Breast epithelium (tissue), 4 donors: ENCODE measurements around the gene UNK. TPM values are rescaled to one million over a fixed set of nuclear protein-coding genes. Genes with fewer than 3 reads are reported as not detected.

Experiments used
- DNase-seq, 2 donors: peaks; one replicate each; pipeline ENCODE4 v3.0.0-alpha.2; 2019; ENCODE audit warnings: low spot score in 2 of 2
- H3K27ac ChIP-seq, 2 donors: fragments of 200-600 bp; sonication (generic) in 1 of 2; one replicate each; pipeline ENCODE4 v1.5.1; 2016 to 2019; ENCODE audit warnings: mild to moderate bottlenecking in 1 of 2
- H3K27me3 ChIP-seq, 2 donors: fragments of 200-600 bp; sonication (generic) in 1 of 2; one replicate each; pipeline versions ENCODE4 v1.5.1 to v1.6.0; 2017 to 2019; ENCODE audit warnings: control low read depth in 1 of 2, mild to moderate bottlenecking in 1 of 2
- H3K36me3 ChIP-seq: fragments of 200-600 bp; one replicate; pipeline ENCODE4 v1.5.1; 2019
- H3K4me1 ChIP-seq, 2 donors: fragments of 200-600 bp; sonication (generic); one replicate each; pipeline ENCODE4 v1.5.1; 2016 to 2019; ENCODE audit warnings: control low read depth in 1 of 2
- H3K4me3 ChIP-seq, 3 donors: fragments of 200-600 bp; sonication (generic); 1 replicate in 2 of 3; 2 replicates in 1 of 3; pipeline ENCODE4 v1.5.1; 2016 to 2019; ENCODE audit warnings: mild to moderate bottlenecking in 3 of 3, moderate library complexity in 2 of 3
- H3K9me3 ChIP-seq, 2 donors: fragments of 200-600 bp; sonication (generic) in 1 of 2; one replicate each; pipeline ENCODE4 v1.5.1; 2016 to 2019; ENCODE audit warnings: control low read depth in 1 of 2
- POLR2A ChIP-seq: fragments of 450-650 bp; IDR thresholded peaks from one replicate; pipeline ENCODE4 v1.6.1; 2016; ENCODE audit warnings: antibody characterized with exemption, mild to moderate bottlenecking, moderate library complexity
- POLR2AphosphoS5 ChIP-seq, 3 donors: sonication (generic); formaldehyde crosslinking; IDR thresholded peaks; one replicate each; pipeline ENCODE4 v1.6.1; 2017; ENCODE audit warnings: antibody characterized with exemption in 3 of 3
- intact Hi-C: fragments of 100-400 bp; cut with DNase I; formaldehyde crosslinking; loops from one replicate; pipeline ENCODE4 v1.15.1; 2023; ENCODE audit warnings: low total_unique reads
- total RNA-seq, 3 donors: library from RNA; depleted of rRNA; stranded (reverse); fragments of >200 nt; gene quantifications; one replicate each; pipeline ENCODE4 v1.1.0, GENCODE V29; 2016
- TF ChIP-seq, protein P1 (sequence below), 3 donors: fragments of 450-650 bp; IDR thresholded peaks; one replicate each; pipeline ENCODE4 v1.5.1; 2016 to 2017; ENCODE audit warnings: antibody characterized with exemption in 3 of 3, mild to moderate bottlenecking in 3 of 3, moderate library complexity in 3 of 3

UNK gene
- total RNA-seq, 3 donors from 2014 or later, result 18.7 to 43.3 (median 28.5) TPM

DNA sequence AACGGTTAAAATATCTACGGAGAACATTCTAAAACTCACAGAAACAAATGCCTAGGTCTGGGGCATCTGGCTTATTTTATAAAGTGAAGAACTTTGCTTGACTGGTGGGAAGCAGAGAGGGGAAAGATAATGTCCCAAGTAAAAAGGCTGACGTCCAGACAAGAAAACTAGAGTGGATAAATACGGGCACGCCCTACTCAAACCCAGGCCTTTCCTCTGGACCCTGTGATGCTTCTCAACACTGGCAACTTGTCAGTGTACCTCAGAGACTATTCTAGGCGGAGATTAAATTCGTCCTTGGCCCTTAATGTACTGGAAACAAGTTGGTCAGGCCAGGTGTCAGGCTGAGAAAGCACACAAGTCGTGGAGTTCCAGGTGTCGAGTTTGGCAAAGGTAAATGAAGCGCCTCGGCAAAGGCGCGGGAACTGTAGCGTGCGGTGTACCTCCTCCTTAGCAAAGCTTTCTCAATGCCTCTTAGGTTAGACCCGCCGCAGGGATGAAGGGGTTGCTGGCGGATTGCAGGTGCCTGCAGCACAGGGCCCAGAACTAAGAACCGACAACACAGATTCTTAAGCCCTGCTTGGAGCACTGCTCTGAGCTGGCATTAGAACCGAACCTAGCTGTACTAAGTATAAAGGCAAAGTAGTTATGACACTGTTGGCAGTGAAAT, 668 bp upstream of the UNK start:
- TF ChIP-seq, protein P1, sequence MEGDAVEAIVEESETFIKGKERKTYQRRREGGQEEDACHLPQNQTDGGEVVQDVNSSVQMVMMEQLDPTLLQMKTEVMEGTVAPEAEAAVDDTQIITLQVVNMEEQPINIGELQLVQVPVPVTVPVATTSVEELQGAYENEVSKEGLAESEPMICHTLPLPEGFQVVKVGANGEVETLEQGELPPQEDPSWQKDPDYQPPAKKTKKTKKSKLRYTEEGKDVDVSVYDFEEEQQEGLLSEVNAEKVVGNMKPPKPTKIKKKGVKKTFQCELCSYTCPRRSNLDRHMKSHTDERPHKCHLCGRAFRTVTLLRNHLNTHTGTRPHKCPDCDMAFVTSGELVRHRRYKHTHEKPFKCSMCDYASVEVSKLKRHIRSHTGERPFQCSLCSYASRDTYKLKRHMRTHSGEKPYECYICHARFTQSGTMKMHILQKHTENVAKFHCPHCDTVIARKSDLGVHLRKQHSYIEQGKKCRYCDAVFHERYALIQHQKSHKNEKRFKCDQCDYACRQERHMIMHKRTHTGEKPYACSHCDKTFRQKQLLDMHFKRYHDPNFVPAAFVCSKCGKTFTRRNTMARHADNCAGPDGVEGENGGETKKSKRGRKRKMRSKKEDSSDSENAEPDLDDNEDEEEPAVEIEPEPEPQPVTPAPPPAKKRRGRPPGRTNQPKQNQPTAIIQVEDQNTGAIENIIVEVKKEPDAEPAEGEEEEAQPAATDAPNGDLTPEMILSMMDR (IDR thresholded peaks at IDR 0.05), result no peak
- no peak for TF ChIP-seq POLR2AphosphoS5 (IDR thresholded peaks at IDR 0.05)
- TF ChIP-seq POLR2A, result no peak
- Histone ChIP-seq H3K9me3 (no peaks in the 10 kb centered on the region), H3K4me1 (peaks cover 3 to 13% of the 10 kb centered on the region in 2 donors), H3K27ac (peak overlapping the region; percentile 99 to 100), H3K36me3 (no peaks in the 10 kb centered on the region), H3K27me3 (no peaks in the 10 kb centered on the region), H3K4me3 (peak overlapping the region; percentile 71 to 81 (median 77))
- intact Hi-C loops, result loop anchor here (10.0 kb wide), 1 partner anchor 61 kb away; the partner anchor contains the start of gene UNC13D
- peak in 1 of 2 donors; percentile 59 for DNase-seq

DNA sequence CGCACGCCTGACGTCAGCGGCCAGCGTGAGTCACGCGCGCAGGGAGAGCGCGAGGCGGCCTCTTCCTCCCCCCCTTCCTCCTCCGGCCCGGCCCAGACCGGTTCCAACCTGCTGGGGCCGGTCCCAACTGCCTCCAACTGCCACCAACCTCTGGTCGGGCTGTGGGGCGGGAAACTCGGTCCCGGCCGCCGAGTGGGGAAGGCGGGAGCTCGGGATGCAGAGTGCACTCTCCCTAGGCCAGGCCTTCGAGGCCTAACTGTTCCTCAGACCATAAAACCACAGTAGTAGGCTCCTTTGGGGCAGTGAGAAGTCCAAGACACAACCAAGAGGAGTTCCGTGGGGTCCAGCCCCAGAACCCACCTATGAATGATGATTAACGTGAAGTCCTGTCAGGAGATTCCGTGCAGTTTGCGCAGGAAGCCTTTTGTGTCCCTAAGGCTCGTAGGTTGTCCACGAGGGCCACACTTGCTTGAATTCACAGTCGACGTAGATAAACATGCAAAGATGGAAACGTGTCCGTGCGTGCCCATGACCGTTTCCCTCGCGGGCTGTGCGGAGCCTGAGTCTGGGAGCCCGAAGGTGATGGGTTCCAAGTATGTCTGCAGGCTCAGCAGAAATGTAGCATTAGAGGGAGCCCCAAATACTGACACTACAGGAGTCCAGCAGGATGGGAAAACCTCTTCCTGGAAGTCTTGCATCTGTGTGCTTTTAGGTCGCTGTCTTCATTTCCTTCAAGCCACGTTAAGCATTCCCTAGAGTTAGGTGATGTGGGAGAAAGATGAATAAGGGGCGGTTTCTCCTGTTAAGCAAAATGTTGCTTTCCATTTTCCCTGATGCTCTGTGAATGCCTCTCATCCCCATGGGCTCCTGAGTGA, 647 bp downstream of the UNK start:
- H3K27ac ChIP-seq, result peak overlapping the region; percentile 99 to 100
- no peaks in the 10 kb centered on the region for H3K36me3 ChIP-seq
- peaks cover 3 to 10% of the 10 kb centered on the region in 2 donors for H3K4me1 ChIP-seq
- H3K4me3 ChIP-seq, result peak overlapping the region; percentile 71 to 81 (median 77)
- intact Hi-C loops, result loop anchor here (10.0 kb wide), 1 partner anchor 60 kb away; the partner anchor contains the start of gene UNC13D
- no peaks in the 10 kb centered on the region for H3K9me3 ChIP-seq
- TF ChIP-seq POLR2A, result no peak
- TF ChIP-seq, protein P1 (IDR thresholded peaks at IDR 0.05), result peak in 1 of 3 donors; percentile 1
- peak; percentile 96 to 98 (median 96) for TF ChIP-seq POLR2AphosphoS5 (IDR thresholded peaks at IDR 0.05)
- no peaks in the 10 kb centered on the region for H3K27me3 ChIP-seq
- peak; percentile 91 to 92 for DNase-seq

- Histone ChIP-seq H3K4me1 (peaks cover 0 to 3% of the 10 kb centered on the region in 2 donors), H3K36me3 (no peaks in the 10 kb centered on the region), H3K9me3 (no peaks in the 10 kb centered on the region), H3K27ac (no peak overlapping the region), H3K27me3 (no peaks in the 10 kb centered on the region), H3K4me3 (no peak overlapping the region)
- intact Hi-C loops, result no loop called here
- DNase-seq, result no peak
- TF ChIP-seq POLR2A (no peak), POLR2AphosphoS5 (IDR thresholded peaks at IDR 0.05) (no peak)
- TF ChIP-seq, protein P1 (IDR thresholded peaks at IDR 0.05), result no peak
Measured at GRCh38 chr17:75791254-75791653, 6.6 kb downstream of the UNK start.

DNA sequence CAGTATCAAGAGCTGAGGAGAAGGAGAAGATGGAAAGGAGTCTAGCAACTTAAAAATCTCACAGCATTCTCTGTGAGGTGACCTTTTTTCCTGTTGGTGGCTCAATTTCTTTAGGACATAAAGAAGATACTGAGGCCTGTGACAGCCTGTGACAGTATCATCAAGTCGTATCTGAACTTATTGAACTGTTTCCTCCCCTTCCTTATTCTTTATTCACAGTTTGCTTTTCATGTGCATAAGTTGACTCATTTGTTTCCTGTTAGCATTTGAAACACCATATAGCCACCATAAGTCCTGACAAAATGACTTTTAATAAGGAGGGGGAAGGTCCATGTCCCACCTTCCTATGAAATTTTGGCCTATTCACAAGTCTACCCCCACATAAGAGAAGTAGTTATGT, 8.9 kb downstream of the UNK start:
- no peak for TF ChIP-seq POLR2A
- TF ChIP-seq, protein P1 (IDR thresholded peaks at IDR 0.05), result no peak
- TF ChIP-seq POLR2AphosphoS5 (IDR thresholded peaks at IDR 0.05), result no peak
- DNase-seq, result no peak
- Histone ChIP-seq H3K4me1 (no peaks in the 10 kb centered on the region), H3K27ac (no peak overlapping the region), H3K36me3 (no peaks in the 10 kb centered on the region), H3K4me3 (no peak overlapping the region), H3K27me3 (no peaks in the 10 kb centered on the region), H3K9me3 (no peaks in the 10 kb centered on the region)
- intact Hi-C loops, result no loop called here
